SIG-M5 (cell line): Measurements from ENCODE around the gene CLDN15.
A peak's percentile ranks its signal among the peaks of the same experiment; 100 is the strongest.
"Not testable (repeated sequence)": the region's sequence is repeated elsewhere in the genome, so short reads cannot be mapped to it uniquely, and the experiment has no call there.

ENCODE experiments used
- DNase-seq: peaks from one replicate; lab custom pipeline; 2025; lab: John Stamatoyannopoulos, UW

The CLDN15 gene

GRCh38 chr7:101237206-101238067, at the start of gene CLDN15:
TSS of gene CLDN15 (minus strand) at chr7:101237802. CDS start at chr7:101237581, 221 bp downstream.
- no peak for DNase-seq

- DNase-seq: no peak
Measured at GRCh38 chr7:101287032-101287431, 49.4 kb upstream of the CLDN15 start.

DNA sequence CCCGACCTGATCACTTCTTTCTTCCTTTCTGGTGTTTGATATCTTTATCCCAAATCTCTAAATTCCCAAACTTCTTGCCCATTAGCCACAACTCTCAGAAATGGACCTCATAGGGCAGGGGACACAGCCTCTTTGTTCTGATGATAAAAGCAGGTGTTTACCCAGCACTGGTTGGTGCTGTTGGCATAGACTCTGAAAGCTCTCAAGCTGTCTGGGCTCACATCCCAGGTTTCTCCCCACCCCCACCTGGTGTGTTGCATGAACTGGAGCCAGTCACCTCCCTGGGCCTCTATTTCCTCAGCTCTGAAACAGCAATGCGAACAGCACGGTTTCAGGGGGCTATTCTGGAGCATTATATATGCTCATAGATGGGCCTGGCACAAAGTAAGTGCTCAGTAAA, 48.3 kb upstream of the CLDN15 start:
- not testable (repeated sequence) for DNase-seq

DNA sequence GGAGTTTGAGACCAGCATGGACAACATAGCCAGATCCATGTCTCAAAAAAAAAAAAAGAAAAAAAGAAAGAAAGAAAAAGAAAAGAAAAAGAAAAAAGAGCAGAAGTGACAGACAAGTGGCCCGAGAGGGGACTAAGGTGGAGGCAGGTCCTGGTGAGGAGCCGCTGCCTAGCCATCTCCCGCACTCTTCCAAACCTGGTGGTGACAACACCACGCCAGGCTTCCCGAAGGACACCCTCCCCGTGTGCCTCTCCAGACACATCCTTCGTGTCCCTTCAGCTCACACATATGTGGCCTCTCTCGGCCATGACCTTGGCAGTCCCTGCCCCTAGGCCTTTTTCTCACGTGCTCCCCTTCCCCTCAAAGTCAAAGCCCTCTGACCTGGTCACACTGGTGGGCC, 47.6 kb upstream of the CLDN15 start:
- no peak for DNase-seq

DNA sequence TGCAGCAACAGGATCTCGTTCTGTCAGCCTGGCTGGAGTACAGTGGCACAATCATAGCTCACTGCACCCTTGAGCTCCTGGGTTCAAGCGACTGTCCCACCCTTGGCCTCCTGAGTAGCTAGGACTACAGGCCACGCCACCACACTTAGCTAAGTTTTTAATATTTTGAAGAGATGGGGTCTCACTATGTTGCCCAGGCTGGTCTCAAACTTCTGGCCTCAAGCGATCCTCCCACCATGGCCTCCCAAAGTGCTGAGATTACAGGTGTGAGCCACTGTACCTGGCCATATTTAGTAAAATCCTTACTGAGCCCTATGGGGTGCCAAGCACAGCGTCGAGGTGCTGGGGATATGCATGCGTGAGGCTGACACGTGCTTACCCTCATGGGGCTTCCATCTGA, 43.3 kb upstream of the CLDN15 start:
- DNase-seq: not testable (repeated sequence)

GRCh38 chr7:101278461-101279292, 41.1 kb upstream of the CLDN15 start:
- no peak for DNase-seq

DNA sequence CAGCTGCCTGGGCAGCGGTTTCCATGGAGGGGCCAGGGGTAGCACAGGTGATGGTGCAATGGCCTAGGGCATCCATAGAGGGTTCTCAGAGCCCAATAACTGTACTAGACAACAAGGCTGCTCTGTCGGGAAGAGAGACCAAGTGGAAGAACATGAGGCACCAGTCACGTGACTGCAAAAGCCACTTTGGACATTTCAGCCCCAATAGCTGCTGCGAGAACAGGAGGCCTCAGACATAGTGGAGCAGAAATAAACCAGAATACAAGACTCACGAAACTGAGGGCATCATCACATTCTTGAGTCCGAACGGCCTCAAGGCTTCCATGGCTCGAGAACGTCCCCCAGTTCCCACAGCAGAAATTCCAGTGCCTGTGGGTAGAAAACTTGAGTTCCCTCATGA, 39.6 kb upstream of the CLDN15 start:
- no peak for DNase-seq

DNA sequence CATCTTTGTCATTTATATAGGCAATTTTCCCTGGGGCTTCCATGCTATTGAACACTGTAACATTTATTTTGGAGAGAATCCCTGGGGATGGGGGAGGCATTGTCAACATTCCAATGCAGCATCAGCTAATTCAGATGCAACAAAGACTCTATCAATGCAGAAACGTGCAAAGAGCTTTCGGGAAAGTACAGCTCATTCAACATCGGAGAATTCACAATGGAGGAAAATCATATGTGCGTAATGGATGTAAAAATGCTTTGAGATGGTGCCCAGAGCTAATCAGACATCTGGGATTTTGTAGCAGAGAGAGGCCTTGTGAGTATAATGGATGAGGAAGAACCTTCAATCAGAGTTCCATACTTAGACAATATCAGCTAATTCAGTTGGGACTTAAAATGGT, 35.6 kb upstream of the CLDN15 start:
- no peak for DNase-seq

- DNase-seq: no peak
Measured at GRCh38 chr7:101271021-101271420, 33.4 kb upstream of the CLDN15 start.

DNA sequence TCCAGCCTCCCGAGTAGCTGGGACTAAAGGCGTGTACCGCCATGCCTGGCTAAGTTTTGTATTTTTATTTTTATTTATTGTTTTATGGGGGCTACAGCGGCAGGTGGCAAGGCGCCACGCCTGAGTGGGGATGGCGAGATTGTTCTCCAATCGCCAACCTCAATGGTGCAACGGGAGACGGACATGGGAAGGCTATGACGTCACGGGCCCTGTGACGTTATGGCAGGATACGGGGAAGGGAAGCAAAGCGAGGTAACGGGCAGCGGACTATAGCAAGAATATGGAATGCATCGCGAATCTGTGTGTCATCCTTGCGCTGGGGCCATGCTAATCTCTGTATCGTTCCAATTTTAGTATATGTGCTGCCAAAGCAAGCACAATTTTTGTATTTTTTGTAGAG, 32.1 kb upstream of the CLDN15 start:
- no peak for DNase-seq

DNA sequence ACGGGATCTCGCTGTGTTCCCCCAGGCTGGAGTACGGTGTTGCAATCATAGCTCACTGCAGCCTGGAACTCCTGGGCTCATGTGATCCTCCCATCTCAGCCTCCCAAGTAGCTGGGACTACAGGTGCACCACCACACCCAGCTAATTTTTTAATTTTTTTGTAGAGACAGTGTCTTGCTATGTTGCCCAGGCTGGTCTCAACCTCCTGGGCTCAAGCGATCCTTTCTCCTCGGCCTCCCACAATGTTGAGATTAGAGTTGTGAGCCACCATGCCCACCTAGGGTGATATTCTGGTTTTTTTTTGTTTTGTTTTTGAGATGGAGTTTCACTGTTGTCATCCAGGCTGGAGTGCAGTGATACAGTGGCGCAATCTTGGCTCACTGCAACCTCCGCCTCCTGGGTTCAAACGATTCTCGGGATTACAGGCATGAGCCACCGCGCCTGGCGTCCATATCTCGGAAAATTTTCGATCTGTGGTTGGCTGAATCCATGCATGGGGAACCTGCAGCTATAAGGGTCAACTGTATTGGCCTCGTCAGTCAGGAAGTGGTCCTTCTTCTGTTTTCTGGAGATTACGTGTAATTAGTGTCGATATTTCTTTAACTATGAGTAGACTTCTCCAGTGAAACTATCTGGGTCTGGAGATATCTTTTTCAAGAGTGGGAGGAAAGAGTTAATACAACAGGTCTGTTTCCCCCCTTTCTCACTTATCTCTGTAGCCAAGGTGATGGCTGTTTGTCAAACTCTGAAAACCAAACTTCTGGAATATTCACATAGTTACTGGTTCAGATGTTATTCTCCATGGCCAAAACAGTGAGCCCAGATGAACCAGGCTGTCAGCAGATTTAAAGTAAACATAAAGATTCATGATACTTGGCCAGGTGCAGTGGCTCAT, 28.3 kb upstream of the CLDN15 start:
- no peak for DNase-seq

GRCh38 chr7:101264102-101264706, 26.6 kb upstream of the CLDN15 start:
- DNase-seq: not testable (repeated sequence)

- DNase-seq: no peak
Measured at GRCh38 chr7:101258243-101258731, 20.7 kb upstream of the CLDN15 start.

DNA sequence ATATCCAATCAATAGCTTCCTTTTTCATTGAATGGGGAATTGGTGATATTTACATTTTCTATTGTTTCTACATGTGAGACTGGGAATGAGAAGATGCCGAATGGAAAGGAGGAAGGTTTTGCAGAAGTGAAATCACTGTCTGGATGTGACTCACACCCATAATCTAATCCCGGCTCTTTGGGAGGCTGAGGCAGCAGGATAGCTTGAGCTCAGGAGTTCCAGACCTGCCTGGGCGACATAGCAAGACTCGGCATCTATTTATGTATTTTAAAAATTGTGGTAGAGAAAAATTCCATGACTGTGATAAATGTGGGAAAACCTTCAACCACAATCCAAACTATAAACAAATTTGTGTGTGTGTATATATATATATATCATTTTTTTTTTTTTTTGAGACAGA, 18.2 kb upstream of the CLDN15 start:
- no peak for DNase-seq

DNA sequence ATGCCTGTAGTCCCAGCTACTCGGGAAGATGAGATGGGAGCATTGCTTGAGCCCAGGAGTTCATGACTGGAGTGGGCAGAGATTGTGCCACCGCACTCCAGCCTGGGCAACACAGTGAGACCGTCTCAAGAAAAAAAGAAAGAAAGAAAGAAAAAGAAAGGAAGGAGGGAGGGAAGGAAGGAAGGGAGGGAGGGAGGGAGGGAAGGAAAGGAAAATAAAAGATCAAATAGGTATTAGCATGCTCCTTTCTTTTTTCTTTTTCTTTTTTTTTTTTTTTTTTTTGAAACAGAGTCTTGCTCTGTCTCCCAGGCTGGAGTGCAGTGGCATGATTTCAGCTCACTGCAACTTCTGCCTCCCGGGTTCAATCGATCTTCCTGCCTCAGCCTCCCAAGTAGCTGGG, 15.6 kb upstream of the CLDN15 start:
- not testable (repeated sequence) for DNase-seq

DNA sequence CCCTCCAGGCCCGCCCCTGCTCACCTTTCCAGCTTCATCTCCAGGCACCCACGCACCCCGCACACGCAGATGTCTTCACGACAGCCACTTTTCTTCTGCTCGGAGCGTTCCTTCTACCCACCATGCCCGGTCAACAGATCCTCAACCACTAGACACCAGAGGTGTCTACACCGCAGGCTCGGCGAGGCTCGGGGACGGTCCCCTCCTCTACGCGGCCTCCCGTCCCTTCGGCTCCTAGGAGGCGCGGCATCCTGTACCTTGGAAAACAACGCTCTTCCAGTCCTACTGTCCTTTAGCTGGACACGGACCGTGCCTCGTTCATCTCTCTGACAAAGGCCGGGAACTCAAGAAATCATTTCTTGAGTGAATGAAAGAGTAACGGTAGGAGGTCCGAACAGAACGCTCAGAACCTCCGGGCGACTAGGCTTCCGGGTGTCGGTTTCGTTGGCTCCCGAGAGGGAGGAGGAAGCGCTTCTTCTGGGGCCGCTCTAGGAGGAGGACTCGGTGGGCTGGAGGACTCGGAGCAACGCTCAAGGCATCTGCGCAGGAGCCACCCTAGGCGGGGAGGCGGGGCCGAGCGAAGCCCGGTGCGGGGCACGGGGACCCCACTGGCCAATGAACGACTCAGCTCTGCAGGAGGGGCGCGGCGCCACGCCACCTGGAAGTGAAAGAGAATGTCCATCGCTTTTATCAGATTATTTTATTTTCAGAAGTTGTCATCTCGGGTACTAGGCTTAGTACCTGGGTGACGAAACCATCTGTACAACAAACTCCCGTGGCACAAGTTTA, 14.5 kb upstream of the CLDN15 start:
- DNase-seq: peak; percentile 89

DNA sequence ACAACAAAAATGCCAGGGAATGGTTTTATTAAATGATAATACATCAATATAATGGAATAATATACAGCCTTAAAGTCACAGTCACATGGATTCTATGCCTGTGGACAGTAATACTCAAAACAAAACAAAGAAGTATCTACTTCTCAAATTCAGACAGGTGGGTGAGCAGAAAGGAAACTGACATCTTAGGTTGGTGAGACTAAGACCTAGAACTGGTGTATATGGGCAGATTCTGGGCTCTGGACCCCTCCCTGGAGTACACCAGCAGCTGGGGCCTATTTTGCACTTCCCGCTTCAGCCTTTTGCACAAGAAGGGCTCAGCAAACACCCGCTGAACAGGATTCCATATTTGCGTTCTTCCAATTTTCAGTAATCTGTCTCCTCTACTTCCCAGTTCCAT, 12.7 kb upstream of the CLDN15 start:
- DNase-seq: no peak

- no peak for DNase-seq
Measured at GRCh38 chr7:101248276-101248675, 10.7 kb upstream of the CLDN15 start.

DNA sequence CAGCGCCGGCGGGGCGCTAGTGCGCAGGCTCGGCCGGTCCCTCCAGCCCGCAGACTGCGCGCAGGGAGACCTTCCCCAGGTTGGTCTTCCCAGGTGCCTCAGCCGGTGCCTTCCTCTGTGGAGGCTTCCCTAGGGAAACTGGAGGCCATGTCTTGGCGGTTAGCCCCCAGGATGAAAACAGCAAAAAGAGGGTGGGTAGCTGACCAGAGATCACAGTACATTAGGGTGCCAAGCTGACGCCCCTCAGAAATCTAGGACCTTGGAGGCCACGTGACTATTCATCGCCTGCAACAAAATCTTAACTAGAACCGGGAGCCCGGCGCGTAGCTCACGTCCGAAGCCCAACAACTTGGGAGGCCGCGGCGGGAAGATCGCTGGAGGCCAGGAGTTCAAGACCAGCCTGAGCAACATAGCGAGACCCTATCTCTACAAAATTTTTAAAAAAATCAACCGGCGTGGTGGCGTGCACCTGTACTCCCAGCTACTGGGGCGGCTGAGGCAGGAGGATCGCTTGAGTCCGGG, 7.6 kb upstream of the CLDN15 start:
- DNase-seq: no peak

GRCh38 chr7:101244375-101245146, 7.0 kb upstream of the CLDN15 start, which contains the start of gene FIS1:
TSS of gene FIS1 (minus strand) at chr7:101245081. CDS start at chr7:101245004, 77 bp downstream.
- peak; percentile 31 for DNase-seq
